HepG2 (cell line): ENCODE results near the gene MBD5. TPM values are rescaled to one million over a fixed set of nuclear protein-coding genes. Genes with fewer than 3 reads are reported as not detected.
A peak's percentile ranks its signal among the peaks of the same experiment; 100 is the strongest.

Experiments
- ATAC-seq: fragments of 200-7000 bp; cut with Tn5 transposase; 3 replicates; pipeline ENCODE4 v1.9.1; 2020; ENCODE audit warnings: mild to moderate bottlenecking, moderate library complexity
- BruUV-seq: library from RNA; stranded (reverse); fragments of 400-500 nt; replicated peaks from 2 replicates; lab custom pipeline; 2021; lab: Mats Ljungman, UMichigan
- CTCF ChIA-PET: fragments of 300-600 bp; formaldehyde crosslinking; extraction: SDS; loops from one replicate; lab custom pipeline; 2021; ENCODE audit warnings: low total read pairs, inconsistent platforms, low intra/inter-chr PET ratio; lab: Yijun Ruan, JAX
- POLR2A ChIA-PET: fragments of 350-600 bp; sonication (Branson Sonifier 250); formaldehyde crosslinking; loops from one replicate; lab custom pipeline; 2020; ENCODE audit warnings: antibody characterized with exemption, inconsistent platforms; lab: Yijun Ruan, JAX
- DNase-seq: peaks from one replicate; pipeline ENCODE4 v3.0.0-alpha.2; 2015; ENCODE audit warnings: low spot score
- FAIRE-seq: peaks from 3 replicates; lab custom pipeline; 2011; peaks lifted over from hg19 to GRCh38; lab: Jason Lieb, UNC
- H2AFZ ChIP-seq: one replicate; pipeline ENCODE4 v1.6.1; 2011; ENCODE audit warnings: low read length, inconsistent platforms
- H3K27ac ChIP-seq: fragments of 300-600 bp; 3 replicates; pipeline ENCODE4 v1.8.0; 2011; ENCODE audit warnings: mixed run types, mild to moderate bottlenecking, mixed read lengths, low read length, inconsistent platforms; ENCODE audit not compliant: insufficient read depth; ENCODE audit errors: extremely low read length
- H3K27me3 ChIP-seq, 2 experiments: fragments of 200-600 bp in 1 of 2; 2 replicates in 1 of 2; 3 replicates in 1 of 2; pipeline versions ENCODE4 v1.6.0 to v1.8.0; 2011; ENCODE audit warnings: low read length in 2 of 2, mild to moderate bottlenecking in 2 of 2, moderate library complexity in 2 of 2, inconsistent platforms in 1 of 2; ENCODE audit not compliant: insufficient read depth in 2 of 2, control insufficient read depth in 1 of 2
- H3K36me3 ChIP-seq, 2 experiments: fragments of 200-600 bp in 1 of 2; replicated peaks in 1 of 2; 2 replicates in 1 of 2; 3 replicates in 1 of 2; pipeline versions ENCODE4 v1.5.1 to v1.8.0; 2011; ENCODE audit warnings: low read length in 2 of 2, inconsistent platforms in 1 of 2; ENCODE audit not compliant: insufficient read depth in 2 of 2, control insufficient read depth in 1 of 2
- H3K4me1 ChIP-seq: 2 replicates; pipeline ENCODE4 v1.5.1; 2012; ENCODE audit warnings: low read length, inconsistent platforms; ENCODE audit not compliant: insufficient read depth
- H3K4me2 ChIP-seq: 2 replicates; pipeline ENCODE4 v1.6.0; 2011; ENCODE audit warnings: low read depth, low read length, inconsistent platforms
- H3K4me3 ChIP-seq, 3 experiments: fragments of 200-600 bp in 1 of 3; sonication (generic), shearing (Covaris generic) in 1 of 3; replicated peaks in 1 of 3; 2 replicates each; pipeline ENCODE4 v1.5.1; 2011 to 2016; ENCODE audit warnings: low read length in 3 of 3, inconsistent platforms in 2 of 3, low read depth in 2 of 3, mild to moderate bottlenecking in 2 of 3, control low read depth in 1 of 3, mixed read lengths in 1 of 3; ENCODE audit not compliant: insufficient read depth in 1 of 3
- H3K79me2 ChIP-seq: one replicate; pipeline ENCODE4 v1.6.1; 2011; ENCODE audit warnings: low read length, inconsistent platforms; ENCODE audit not compliant: insufficient read depth
- H3K9ac ChIP-seq: 2 replicates; pipeline ENCODE4 v1.6.0; 2011; ENCODE audit warnings: mild to moderate bottlenecking, low read depth, low read length, inconsistent platforms; ENCODE audit not compliant: insufficient read depth
- H3K9me3 ChIP-seq: 2 replicates; pipeline ENCODE4 v1.5.1; 2012; ENCODE audit warnings: mild to moderate bottlenecking, low read length
- H4K20me1 ChIP-seq: 2 replicates; pipeline ENCODE4 v1.6.0; 2011; ENCODE audit warnings: inconsistent platforms, mild to moderate bottlenecking, low read length, moderate library complexity; ENCODE audit not compliant: insufficient read depth
- ATF6 ChIP-seq: sonication (generic); formaldehyde crosslinking; conservative IDR thresholded peaks from 2 replicates; pipeline ENCODE4 v1.4.0; 2020; ENCODE audit warnings: missing genetic modification reagents
- CBX2 ChIP-seq, 2 experiments: fragments of 200-600 bp in 1 of 2; sonication (generic); formaldehyde crosslinking in 1 of 2; IDR thresholded peaks; 2 replicates each; pipeline versions ENCODE4 v1.7.0 to v1.8.1; 2018 to 2022; ENCODE audit warnings: low read depth in 2 of 2, low read length in 1 of 2, mild to moderate bottlenecking in 1 of 2, missing genetic modification reagents in 1 of 2
- RBFOX2 ChIP-seq: fragments of 200-400 bp; formaldehyde crosslinking; IDR thresholded peaks from 2 replicates; pipeline ENCODE4 v1.6.1; 2017; ENCODE audit warnings: low read depth, mild to moderate bottlenecking, low read length
- SMC3 ChIP-seq: IDR thresholded peaks from 2 replicates; pipeline ENCODE4 v1.6.1; 2011; ENCODE audit warnings: low read length, improper control_type of control experiment
- STAG1 ChIP-seq: sonication (generic); formaldehyde crosslinking; IDR thresholded peaks from 2 replicates; pipeline ENCODE4 v1.4.0; 2020; ENCODE audit warnings: missing genetic modification reagents
- ZFP90 ChIP-seq: sonication (generic); formaldehyde crosslinking; IDR thresholded peaks from 2 replicates; pipeline ENCODE4 v1.8.0; 2022; ENCODE audit warnings: missing genetic modification reagents, mild to moderate bottlenecking, inconsistent platforms, borderline replicate concordance
- ZNF205 ChIP-seq: IDR thresholded peaks from 2 replicates; pipeline ENCODE4 v1.6.1; 2018; ENCODE audit warnings: missing biosample characterization, missing genetic modification reagents
- ZNF3 ChIP-seq: IDR thresholded peaks from 2 replicates; pipeline ENCODE4 v1.7.0; 2017; ENCODE audit warnings: inconsistent platforms
- ZNF629 ChIP-seq: sonication (generic); formaldehyde crosslinking; conservative IDR thresholded peaks from 2 replicates; pipeline ENCODE4 v1.5.0; 2020; ENCODE audit warnings: missing genetic modification reagents
- WGBS: methylation state at CpG from one replicate; pipeline ENCODE4 v1.1.6; 2017; ENCODE audit warnings: low lambda C conversion rate; 5-methylcytosine and 5-hydroxymethylcytosine counted together
- in situ Hi-C: cut with HindIII; loops from 2 replicates; pipeline ENCODE4 v1.10.0; 2017; ENCODE audit warnings: low pct_unique_long_range_greater_than_20kb; ENCODE audit not compliant: extremely low pct_ligation_motif_present
- intact Hi-C: fragments of 100-400 bp; cut with micrococcal nuclease; formaldehyde crosslinking; loops from one replicate; pipeline ENCODE4 v1.10.0; 2022; ENCODE audit not compliant: unreplicated experiment
- polyA plus RNA-seq, 8 experiments: library from polyadenylated mRNA; depleted of rRNA in 3 of 8; stranded (reverse) in 7 of 8; unstranded in 1 of 8; fragments of >200 nt; fragmentation: Illumina TruSeq in 4 of 8; extraction: Trizol in 4 of 8; gene quantifications; 2 replicates each; pipeline versions ENCODE4 v1.2.1 to v1.2.3, GENCODE V29; 2011 to 2016; ENCODE audit warnings: low read depth in 4 of 8, missing spikeins in 1 of 8, mixed read lengths in 1 of 8; ENCODE audit not compliant: insufficient read depth in 1 of 8
- total RNA-seq, 5 experiments: library from RNA; depleted of rRNA; stranded (reverse); fragments of >200 nt; fragmentation: Illumina TruSeq; extraction: Trizol; gene quantifications; 2 replicates each; pipeline ENCODE4 v1.2.3, GENCODE V29; 2016; ENCODE audit warnings: low read depth in 1 of 5
- TF ChIP-seq, protein P1 (sequence below): sonication (generic); formaldehyde crosslinking; IDR thresholded peaks from 2 replicates; pipeline ENCODE4 v1.5.0; 2020; ENCODE audit warnings: mild to moderate bottlenecking, missing genetic modification reagents, moderate library complexity

The MBD5 gene
- total and polyA plus RNA-seq, 2 of the 13 experiments (the other 11 are each of a cell fraction or from before 2014, with no cell fraction given): 13.5 to 26.4 TPM

DNA sequence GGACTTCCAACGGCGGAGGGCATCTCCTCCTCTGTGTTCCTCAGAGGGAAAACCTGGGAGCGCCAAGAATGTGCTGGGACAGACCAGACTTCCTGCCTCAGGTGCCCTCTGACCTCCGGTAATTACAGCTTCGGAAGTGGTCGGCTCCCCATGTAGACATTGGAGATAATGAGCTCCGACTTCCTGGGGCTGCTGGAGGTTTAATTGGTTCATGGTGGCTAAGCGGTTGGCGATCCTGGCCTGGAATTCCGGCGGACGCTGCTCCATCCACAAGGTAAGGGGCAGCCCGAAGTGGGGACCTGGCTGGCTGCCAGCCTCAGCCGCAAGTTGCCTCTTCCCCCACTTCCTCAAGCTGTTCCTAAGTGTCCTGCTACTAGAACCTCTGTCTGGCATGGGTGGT, 540.5 kb downstream of the MBD5 start:
- Histone ChIP-seq H3K9ac (no peak overlapping the region), H3K36me3 (no peaks in the 10 kb centered on the region), H3K4me3 (no peak overlapping the region), H3K9me3 (0 out of 2 replicates have a peak, but pooled peaks cover 8% of the 10 kb centered on the region), H3K4me1 (no peaks in the 10 kb centered on the region), H3K79me2 (no peaks in the 10 kb centered on the region), H3K27ac (no peak overlapping the region), H3K4me2 (no peak overlapping the region), H4K20me1 (no peaks in the 10 kb centered on the region), H2AFZ (no peak overlapping the region), H3K27me3 (peaks cover 0 to 30% of the 10 kb centered on the region in 2 experiments; a peak in 2 of 5 replicates)
- in situ Hi-C loops: no loop called here
- BruUV-seq: no TSS peak
- WGBS: 58% methylated on average over 9 of the region's 14 CpGs
- ATAC-seq (no peak), DNase-seq (no peak), FAIRE-seq (no peak)
- ChIA-PET CTCF (no interaction called here), POLR2A (no interaction called here)
- intact Hi-C loops: no loop called here
- TF ChIP-seq ZNF205 (CRISPR knock-in tag) (peak; percentile 82; the same call in 1 of the 2 replicates), ATF6 (CRISPR knock-in tag) (no peak)

DNA sequence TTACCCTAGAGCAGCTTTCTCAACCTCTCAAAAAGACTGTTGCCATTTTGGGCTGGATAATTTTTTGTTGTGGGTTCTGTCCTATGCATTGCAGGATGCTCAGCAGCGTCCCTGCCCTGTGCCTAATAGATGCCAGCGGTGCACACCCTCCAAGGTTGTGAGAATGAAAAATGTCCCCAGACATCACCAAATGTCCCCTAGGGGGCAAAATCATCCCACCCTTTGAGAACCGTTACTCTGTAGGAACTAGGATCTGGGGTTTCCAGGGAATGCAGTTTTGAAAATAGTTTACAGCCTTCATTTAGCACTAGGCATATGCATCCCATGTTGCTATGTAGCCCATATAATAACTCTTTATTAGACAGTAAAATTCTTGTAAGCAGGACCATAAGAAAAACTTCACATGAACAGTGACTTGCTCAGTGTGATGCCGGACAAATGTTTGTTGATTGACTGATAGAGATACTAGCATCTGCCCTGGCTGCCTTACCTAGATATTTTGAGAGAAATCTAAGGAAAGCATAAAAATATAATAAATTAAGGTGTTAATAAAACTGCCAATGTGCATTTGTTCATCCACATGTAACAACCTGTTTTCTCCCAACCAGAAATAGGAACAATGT, 544.5 kb downstream of the MBD5 start:
- ChIA-PET POLR2A (no interaction called here), CTCF (interaction anchor here (1.6 kb wide), 1 partner anchor 425 kb away, joined by 9 read pairs; no protein-coding TSS in a partner anchor)
- H3K4me3 ChIP-seq: no peak overlapping the region
- ATAC-seq: peak; percentile 72
- no peak overlapping the region for H3K27ac ChIP-seq
- H2AFZ ChIP-seq: no peak overlapping the region
- 15% methylated on average over 4 of the region's 4 CpGs for WGBS
- no peaks in the 10 kb centered on the region for H3K9me3 ChIP-seq
- peaks cover 2 to 59% of the 10 kb centered on the region in 2 experiments; a peak in 3 of 5 replicates for H3K27me3 ChIP-seq
- in situ Hi-C loops (no loop called here), intact Hi-C loops (loop anchor here (1.0 kb wide), 1 partner anchor 425 kb away; no protein-coding TSS in a partner anchor)
- TF ChIP-seq CBX2 (IDR thresholded peaks at IDR 0.05; ENCODE audit: low read depth, low read length) (no peak), CBX2 (CRISPR knock-in tag; IDR thresholded peaks at IDR 0.05; ENCODE audit: low read depth) (no peak), STAG1 (CRISPR knock-in tag) (peak; percentile 70), RBFOX2 (no peak), ZFP90 (CRISPR knock-in tag) (no peak), SMC3 (peak; percentile 19; the same call in 1 of the 2 replicates), ZNF629 (CRISPR knock-in tag) (no peak), ZNF3 (CRISPR knock-in tag) (0 out of 2 replicates have a peak, but pooled peaks have one; percentile 69)
- TF ChIP-seq, protein P1, sequence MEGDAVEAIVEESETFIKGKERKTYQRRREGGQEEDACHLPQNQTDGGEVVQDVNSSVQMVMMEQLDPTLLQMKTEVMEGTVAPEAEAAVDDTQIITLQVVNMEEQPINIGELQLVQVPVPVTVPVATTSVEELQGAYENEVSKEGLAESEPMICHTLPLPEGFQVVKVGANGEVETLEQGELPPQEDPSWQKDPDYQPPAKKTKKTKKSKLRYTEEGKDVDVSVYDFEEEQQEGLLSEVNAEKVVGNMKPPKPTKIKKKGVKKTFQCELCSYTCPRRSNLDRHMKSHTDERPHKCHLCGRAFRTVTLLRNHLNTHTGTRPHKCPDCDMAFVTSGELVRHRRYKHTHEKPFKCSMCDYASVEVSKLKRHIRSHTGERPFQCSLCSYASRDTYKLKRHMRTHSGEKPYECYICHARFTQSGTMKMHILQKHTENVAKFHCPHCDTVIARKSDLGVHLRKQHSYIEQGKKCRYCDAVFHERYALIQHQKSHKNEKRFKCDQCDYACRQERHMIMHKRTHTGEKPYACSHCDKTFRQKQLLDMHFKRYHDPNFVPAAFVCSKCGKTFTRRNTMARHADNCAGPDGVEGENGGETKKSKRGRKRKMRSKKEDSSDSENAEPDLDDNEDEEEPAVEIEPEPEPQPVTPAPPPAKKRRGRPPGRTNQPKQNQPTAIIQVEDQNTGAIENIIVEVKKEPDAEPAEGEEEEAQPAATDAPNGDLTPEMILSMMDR (CRISPR knock-in tag): peak; percentile 46
- H3K79me2 ChIP-seq: no peaks in the 10 kb centered on the region
- H3K36me3 ChIP-seq: no peaks in the 10 kb centered on the region
- no TSS peak for BruUV-seq
- no peak for DNase-seq
- no peaks in the 10 kb centered on the region for H4K20me1 ChIP-seq
- no peak overlapping the region for H3K4me2 ChIP-seq
- H3K9ac ChIP-seq: no peak overlapping the region
- FAIRE-seq: no peak
- no peaks in the 10 kb centered on the region for H3K4me1 ChIP-seq
